Measurements from ENCODE around the gene HMGN3. TPM values are rescaled to one million over a fixed set of nuclear protein-coding genes. Genes with fewer than 3 reads are reported as not detected.

Gene HMGN3
- total and polyA plus RNA-seq, 2 of the 13 experiments (the other 11 are each of a cell fraction or from before 2014, with no cell fraction given): 67.9 to 145 TPM

DNA sequence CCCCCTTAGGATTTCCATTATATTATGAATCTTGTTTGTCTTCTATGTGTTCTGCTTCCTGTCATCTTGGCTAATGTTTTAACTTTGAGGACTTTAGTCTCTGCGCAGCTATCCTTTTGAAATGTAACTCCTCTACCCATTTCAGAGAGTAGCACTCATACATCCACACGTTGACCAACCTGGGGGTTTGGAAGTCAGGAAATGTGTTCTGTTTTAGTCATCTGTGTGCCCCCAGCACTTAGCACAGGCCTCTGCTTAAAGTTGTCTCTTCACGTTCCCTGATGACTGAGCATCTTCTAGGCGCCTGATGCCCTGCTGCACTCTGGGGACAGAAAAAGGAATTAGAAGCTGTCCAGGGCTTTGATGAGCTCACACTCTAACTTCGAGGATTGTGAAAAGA is 47.9 kb downstream of the HMGN3 start (continued):
- TF ChIP-seq ELF1 (CRISPR knock-in tag; IDR thresholded peaks at IDR 0.05): 0 out of 2 replicates have a peak, but pooled peaks have one; percentile 14
- peak; percentile 93 for TF ChIP-seq ZNF629 (CRISPR knock-in tag; conservative IDR thresholded peaks at IDR 0.05)
- TF ChIP-seq ZNF30 (CRISPR knock-in tag; IDR thresholded peaks at IDR 0.05): no peak
- no peak for TF ChIP-seq LCORL (IDR thresholded peaks at IDR 0.05)
- TF ChIP-seq LCORL (CRISPR knock-in tag; IDR thresholded peaks at IDR 0.05): peak; percentile 54; the same call in 1 of the 2 replicates
- TF ChIP-seq, protein P1, sequence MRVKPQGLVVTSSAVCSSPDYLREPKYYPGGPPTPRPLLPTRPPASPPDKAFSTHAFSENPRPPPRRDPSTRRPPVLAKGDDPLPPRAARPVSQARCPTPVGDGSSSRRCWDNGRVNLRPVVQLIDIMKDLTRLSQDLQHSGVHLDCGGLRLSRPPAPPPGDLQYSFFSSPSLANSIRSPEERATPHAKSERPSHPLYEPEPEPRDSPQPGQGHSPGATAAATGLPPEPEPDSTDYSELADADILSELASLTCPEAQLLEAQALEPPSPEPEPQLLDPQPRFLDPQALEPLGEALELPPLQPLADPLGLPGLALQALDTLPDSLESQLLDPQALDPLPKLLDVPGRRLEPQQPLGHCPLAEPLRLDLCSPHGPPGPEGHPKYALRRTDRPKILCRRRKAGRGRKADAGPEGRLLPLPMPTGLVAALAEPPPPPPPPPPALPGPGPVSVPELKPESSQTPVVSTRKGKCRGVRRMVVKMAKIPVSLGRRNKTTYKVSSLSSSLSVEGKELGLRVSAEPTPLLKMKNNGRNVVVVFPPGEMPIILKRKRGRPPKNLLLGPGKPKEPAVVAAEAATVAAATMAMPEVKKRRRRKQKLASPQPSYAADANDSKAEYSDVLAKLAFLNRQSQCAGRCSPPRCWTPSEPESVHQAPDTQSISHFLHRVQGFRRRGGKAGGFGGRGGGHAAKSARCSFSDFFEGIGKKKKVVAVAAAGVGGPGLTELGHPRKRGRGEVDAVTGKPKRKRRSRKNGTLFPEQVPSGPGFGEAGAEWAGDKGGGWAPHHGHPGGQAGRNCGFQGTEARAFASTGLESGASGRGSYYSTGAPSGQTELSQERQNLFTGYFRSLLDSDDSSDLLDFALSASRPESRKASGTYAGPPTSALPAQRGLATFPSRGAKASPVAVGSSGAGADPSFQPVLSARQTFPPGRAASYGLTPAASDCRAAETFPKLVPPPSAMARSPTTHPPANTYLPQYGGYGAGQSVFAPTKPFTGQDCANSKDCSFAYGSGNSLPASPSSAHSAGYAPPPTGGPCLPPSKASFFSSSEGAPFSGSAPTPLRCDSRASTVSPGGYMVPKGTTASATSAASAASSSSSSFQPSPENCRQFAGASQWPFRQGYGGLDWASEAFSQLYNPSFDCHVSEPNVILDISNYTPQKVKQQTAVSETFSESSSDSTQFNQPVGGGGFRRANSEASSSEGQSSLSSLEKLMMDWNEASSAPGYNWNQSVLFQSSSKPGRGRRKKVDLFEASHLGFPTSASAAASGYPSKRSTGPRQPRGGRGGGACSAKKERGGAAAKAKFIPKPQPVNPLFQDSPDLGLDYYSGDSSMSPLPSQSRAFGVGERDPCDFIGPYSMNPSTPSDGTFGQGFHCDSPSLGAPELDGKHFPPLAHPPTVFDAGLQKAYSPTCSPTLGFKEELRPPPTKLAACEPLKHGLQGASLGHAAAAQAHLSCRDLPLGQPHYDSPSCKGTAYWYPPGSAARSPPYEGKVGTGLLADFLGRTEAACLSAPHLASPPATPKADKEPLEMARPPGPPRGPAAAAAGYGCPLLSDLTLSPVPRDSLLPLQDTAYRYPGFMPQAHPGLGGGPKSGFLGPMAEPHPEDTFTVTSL (CRISPR knock-in tag; IDR thresholded peaks at IDR 0.05; ENCODE audit: borderline replicate concordance): peak; percentile 76; the same call in 1 of the 2 replicates
- TF ChIP-seq, protein P2, sequence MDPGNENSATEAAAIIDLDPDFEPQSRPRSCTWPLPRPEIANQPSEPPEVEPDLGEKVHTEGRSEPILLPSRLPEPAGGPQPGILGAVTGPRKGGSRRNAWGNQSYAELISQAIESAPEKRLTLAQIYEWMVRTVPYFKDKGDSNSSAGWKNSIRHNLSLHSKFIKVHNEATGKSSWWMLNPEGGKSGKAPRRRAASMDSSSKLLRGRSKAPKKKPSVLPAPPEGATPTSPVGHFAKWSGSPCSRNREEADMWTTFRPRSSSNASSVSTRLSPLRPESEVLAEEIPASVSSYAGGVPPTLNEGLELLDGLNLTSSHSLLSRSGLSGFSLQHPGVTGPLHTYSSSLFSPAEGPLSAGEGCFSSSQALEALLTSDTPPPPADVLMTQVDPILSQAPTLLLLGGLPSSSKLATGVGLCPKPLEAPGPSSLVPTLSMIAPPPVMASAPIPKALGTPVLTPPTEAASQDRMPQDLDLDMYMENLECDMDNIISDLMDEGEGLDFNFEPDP (CRISPR knock-in tag; conservative IDR thresholded peaks at IDR 0.05): no peak
- TF ChIP-seq MLLT10 (CRISPR knock-in tag; IDR thresholded peaks at IDR 0.05): no peak
- TF ChIP-seq, protein P3, sequence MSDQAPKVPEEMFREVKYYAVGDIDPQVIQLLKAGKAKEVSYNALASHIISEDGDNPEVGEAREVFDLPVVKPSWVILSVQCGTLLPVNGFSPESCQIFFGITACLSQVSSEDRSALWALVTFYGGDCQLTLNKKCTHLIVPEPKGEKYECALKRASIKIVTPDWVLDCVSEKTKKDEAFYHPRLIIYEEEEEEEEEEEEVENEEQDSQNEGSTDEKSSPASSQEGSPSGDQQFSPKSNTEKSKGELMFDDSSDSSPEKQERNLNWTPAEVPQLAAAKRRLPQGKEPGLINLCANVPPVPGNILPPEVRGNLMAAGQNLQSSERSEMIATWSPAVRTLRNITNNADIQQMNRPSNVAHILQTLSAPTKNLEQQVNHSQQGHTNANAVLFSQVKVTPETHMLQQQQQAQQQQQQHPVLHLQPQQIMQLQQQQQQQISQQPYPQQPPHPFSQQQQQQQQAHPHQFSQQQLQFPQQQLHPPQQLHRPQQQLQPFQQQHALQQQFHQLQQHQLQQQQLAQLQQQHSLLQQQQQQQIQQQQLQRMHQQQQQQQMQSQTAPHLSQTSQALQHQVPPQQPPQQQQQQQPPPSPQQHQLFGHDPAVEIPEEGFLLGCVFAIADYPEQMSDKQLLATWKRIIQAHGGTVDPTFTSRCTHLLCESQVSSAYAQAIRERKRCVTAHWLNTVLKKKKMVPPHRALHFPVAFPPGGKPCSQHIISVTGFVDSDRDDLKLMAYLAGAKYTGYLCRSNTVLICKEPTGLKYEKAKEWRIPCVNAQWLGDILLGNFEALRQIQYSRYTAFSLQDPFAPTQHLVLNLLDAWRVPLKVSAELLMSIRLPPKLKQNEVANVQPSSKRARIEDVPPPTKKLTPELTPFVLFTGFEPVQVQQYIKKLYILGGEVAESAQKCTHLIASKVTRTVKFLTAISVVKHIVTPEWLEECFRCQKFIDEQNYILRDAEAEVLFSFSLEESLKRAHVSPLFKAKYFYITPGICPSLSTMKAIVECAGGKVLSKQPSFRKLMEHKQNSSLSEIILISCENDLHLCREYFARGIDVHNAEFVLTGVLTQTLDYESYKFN (CRISPR knock-in tag; conservative IDR thresholded peaks at IDR 0.05): peak; percentile 71
- TF ChIP-seq SALL1 (CRISPR knock-in tag; IDR thresholded peaks at IDR 0.05): peak; percentile 45; the same call in 1 of the 2 replicates
- TF ChIP-seq, protein P4, sequence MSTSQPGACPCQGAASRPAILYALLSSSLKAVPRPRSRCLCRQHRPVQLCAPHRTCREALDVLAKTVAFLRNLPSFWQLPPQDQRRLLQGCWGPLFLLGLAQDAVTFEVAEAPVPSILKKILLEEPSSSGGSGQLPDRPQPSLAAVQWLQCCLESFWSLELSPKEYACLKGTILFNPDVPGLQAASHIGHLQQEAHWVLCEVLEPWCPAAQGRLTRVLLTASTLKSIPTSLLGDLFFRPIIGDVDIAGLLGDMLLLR (CRISPR knock-in tag; IDR thresholded peaks at IDR 0.05): no peak
- TF ChIP-seq MED1 (CRISPR knock-in tag; IDR thresholded peaks at IDR 0.05): peak; percentile 47
- TF ChIP-seq SIN3A (IDR thresholded peaks at IDR 0.05; ENCODE audit: borderline replicate concordance, low read depth, low read length): no peak
- TF ChIP-seq ZMYM4 (CRISPR knock-in tag; IDR thresholded peaks at IDR 0.05): peak; percentile 64
- TF ChIP-seq, protein P5, sequence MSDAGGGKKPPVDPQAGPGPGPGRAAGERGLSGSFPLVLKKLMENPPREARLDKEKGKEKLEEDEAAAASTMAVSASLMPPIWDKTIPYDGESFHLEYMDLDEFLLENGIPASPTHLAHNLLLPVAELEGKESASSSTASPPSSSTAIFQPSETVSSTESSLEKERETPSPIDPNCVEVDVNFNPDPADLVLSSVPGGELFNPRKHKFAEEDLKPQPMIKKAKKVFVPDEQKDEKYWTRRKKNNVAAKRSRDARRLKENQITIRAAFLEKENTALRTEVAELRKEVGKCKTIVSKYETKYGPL (CRISPR knock-in tag; IDR thresholded peaks at IDR 0.05): no peak
- TF ChIP-seq SOX5 (CRISPR knock-in tag; IDR thresholded peaks at IDR 0.05; ENCODE audit: borderline replicate concordance): peak; percentile 55; the same call in 1 of the 2 replicates
- TF ChIP-seq ZNF614 (CRISPR knock-in tag; IDR thresholded peaks at IDR 0.05; ENCODE audit: borderline replicate concordance): 0 out of 2 replicates have a peak, but pooled peaks have one; percentile 38
- no peak for TF ChIP-seq NFIC (IDR thresholded peaks at IDR 0.05; ENCODE audit: low read length)

Measured in HepG2 (cell line).